AG08395 (cell line): ENCODE data around the gene MCM7.
A peak's percentile ranks its signal among the peaks of the same experiment; 100 is the strongest.
"Not testable (repeated sequence)": the region's sequence is repeated elsewhere in the genome, so short reads cannot be mapped to it uniquely, and the experiment has no call there.

Experiments
- DNase-seq: peaks from one replicate; pipeline ENCODE4 v3.0.0; 2012; ENCODE audit warnings: mixed read lengths, low spot score

MCM7 gene

GRCh38 chr7:100101016-100101862 is at the start of gene MCM7, which contains the start of gene AP4M1:
Gene MCM7, minus strand, starts transcription at chr7:100101397. Its CDS starts 103 bp downstream, at chr7:100101294.
Gene AP4M1, plus strand, starts transcription at chr7:100101643. Its CDS starts 72 bp downstream, at chr7:100101715.
- DNase-seq: peak; percentile 99

DNA sequence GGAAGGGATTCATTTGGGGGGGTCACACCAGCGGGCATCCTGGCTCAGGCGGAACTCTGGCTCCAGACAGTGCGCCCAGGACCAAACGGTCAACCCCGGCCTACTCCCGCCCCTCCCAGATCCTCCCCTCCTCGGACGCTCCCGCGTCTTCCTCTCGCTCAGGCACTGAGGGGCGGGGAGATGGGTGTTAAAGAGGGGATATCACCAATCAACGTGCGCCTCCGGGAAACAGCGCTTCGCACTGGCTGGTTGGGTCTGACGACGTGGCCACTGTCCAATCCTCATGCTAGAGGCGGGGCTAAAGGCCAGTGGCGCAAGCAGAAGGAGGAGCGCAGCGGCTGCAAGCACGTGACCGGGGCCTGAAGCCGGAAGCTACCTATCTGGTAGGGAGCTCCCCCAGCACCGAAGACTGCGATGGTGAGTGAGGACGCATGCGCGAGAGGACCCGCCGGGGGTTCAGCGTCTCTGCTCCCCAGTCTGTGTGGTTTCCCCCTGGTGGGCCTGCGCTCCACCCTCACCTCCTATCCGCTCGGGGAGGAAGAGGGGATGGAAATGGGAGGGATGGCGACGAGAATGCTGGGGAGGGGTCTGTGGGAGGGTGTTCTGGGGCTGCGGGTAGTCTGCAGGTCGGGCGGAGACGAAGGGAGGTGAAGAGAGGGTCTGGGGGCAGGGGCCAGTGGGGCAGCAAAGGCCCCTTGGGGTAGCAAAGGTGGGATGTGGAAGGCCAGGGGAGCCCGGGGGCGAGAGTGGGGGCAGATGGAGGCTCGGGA is 47.5 kb upstream of the MCM7 start, which contains the start of gene LAMTOR4:
TSS of gene LAMTOR4 (plus strand) at position 360 of the 770 bp plus-strand sequence. CDS start at position 415, 55 bp downstream.
- DNase-seq: peak; percentile 99

GRCh38 chr7:100148225-100148558 is 47.0 kb upstream of the MCM7 start:
- DNase-seq: no peak

DNA sequence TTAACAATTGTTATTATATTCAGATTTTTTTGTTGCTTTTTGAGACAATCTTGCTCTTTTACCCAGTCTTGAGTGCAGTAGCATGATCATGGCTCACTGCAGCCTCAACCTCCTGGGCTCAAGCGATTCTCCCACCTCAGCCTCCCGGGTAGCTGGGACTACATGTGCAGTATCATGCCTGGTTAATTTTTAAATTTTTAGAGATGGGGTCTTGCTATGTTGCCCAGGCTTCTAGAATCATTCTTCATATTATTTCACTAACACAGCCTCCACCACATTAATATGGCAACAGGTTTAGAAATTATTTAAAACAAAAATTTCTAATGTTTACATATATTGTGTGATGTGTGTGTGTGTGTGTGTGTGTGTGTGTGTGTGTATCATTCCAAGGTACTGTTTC is 46.1 kb upstream of the MCM7 start:
- DNase-seq: no peak

DNA sequence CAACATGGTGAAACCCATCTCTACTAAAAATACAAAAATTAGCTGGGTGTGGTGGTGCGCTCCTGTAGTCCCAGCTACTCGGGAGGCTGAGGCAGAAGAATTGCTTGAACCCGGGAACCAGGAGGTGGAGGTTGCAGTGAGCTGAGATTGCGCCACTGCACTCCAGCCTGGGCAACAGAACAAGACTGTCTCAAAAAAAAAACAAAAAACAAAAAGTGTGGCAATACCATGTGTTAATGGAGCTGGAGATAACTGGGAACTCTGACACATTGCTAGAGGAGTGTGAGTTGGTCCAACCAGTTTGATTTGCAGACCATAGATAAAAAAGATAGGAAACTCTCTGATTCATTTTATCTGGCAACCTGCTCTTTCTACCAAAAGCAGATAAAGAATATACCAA is 45.2 kb upstream of the MCM7 start:
- peak; percentile 51 for DNase-seq

GRCh38 chr7:100142461-100142860 is 41.3 kb upstream of the MCM7 start:
- no peak for DNase-seq

GRCh38 chr7:100141555-100141949 is 40.4 kb upstream of the MCM7 start:
- no peak for DNase-seq

DNA sequence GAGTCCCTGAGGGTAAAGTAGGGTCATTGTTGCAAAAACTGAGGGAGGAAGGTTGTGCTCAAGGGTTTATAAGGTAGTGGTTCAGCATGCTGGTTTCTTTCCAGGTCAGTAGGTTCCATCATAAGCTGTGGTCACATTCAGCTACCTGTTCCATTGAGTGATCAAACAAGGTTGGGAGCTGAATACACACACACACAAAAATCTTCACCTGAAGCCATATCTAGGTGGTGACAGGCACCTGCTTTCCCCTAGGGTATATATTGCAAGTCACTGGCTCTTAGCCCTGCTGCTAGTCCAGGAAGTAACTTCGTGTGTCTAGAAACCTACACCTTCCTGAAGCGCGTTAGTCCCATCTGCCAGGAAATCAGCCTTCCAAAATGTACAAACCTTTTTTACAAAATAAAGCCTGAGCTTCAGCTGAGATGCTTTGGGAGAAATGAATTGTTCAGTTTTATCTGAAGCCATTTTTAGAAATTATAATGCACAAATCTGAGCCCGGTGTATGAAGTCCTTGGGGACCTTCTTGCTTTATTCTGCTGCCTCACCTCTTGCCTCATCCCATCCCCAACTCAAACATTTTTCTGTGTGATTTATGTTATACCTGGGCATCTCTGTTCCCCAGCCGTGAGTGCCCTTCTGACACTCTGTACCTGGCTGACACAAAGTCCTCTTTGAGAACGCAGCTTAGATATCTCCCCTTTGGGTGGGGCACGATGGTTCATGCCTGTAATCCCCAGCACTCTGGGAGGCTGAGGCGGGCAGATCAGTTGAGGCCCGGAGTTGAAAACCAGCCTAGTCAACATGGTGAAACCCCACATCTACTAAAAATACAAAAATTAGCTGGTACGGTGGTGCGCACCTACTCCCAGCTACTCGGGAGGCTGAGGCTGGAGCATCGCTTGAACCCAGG is 36.9 kb upstream of the MCM7 start:
- DNase-seq: no peak

- peak; percentile 79 for DNase-seq
Observed at GRCh38 chr7:100132697-100133151, 31.5 kb upstream of the MCM7 start.

DNA sequence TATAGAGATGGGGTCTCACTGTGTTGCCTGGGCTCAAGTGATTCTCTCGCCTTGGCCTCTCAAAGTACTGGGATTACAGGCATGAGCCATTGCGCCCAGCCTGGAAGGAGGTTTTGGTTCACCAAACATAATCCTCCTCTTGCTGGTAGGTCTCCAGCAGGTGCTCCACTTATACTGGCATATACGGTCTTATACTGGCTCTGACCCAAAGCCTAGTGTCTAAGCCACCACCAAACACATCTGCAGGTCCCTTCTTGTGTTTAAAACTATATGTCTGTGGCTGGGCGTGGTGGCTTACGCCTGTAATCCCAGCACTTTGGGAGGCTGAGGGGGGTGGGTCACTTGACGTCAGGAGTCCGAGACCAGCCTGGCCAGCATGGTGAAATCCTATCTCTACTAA is 30.9 kb upstream of the MCM7 start:
- no peak for DNase-seq

DNA sequence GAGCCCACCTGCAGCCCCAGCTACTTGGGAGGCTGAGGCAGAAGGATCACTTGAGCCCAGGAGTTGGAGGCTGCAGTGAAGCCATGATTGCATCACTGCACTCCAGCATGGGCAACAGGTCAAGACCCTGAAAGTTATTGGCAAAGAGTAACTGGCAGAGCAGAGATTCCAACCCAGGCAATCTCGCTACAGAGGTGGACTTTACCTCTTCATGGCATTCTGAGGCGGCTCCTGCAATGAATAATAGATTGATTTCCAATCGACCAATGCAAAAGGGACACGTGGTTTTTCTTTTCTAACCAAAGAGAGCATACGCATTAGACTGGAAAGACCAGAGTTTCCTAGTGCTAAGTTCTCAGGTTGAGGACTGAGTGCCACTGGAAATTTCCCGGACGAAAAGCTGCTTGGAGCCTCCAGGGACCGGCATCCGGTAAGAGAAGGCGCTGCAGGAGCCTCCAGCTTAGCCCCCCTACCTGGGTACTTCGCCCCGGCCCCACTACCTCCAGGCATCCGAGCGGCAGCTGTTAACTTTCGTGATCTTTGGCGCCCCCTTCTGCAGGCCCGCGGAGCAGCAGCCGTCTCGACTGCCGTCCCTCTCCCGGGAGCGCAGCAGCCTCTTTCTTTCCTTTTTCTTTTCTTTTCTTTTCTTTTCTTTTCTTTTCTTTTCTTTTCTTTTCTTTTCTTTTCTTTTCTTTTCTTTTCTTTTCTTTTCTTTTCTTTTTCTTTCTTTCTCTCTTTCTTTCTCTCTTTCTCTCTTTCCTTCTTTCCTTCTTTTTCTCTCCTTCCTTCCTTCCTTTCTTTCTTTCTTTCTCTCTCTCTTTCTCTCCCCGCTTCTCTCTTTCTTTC is 29.6 kb upstream of the MCM7 start:
- DNase-seq: peak; percentile 69

DNA sequence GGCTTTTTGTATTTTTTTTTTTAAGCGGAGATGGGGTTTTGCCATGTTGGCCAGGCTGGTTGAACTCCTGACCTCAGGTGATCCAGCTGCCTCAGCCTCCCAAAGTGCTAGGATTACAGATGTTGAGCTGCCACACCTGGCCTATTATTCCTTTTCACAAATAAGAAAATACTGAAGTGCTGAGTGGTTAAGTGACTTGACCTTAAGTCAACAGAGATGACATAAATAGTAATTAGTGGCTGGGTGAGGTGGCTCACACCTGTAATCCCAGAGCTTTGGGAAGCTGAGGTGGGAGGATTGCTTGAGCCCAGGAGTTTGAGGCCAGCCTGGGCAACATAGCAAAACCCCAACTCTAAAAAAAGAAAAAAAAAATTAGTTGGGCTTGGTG is 29.0 kb upstream of the MCM7 start:
- not testable (repeated sequence) for DNase-seq

- DNase-seq: no peak
Observed at GRCh38 chr7:100128637-100128963, 27.4 kb upstream of the MCM7 start.

DNA sequence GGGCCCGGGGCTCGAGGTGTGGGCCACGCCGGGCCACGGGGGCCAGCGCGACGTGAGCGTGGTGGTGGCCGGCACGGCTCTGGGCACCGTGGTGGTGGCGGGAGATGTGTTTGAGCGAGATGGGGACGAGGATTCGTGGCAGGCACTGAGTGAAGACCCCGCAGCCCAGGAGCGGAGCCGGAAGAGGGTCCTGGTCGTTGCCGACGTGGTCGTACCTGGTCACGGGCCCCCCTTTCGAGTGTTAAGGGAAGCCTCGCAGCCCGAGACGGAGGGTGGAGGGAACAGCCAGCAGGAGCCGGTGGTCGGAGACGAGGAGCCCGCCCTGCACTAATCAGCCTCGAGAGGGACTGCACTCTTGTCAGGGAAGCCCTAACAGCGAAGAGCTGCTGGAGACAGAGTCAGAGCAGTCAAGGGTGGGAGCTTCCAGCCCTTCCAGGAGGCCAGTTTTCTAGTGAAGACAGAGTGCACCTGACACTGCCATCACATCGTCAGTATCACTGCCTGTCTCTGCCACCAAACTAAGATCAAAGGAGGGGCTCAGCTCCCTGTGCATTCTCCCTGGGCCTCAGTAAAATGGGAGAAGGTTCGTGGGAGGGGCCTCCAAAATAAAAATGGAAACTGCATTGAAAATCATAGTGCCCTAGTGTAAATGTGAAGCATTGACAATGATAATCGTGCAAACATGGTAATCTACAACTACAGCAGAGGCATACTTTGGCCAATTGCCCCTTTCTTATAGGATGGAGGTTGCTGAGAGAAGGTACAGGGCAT is 26.9 kb upstream of the MCM7 start:
- DNase-seq: no peak

- DNase-seq: peak; percentile 95
Observed at GRCh38 chr7:100126931-100127865, 26.0 kb upstream of the MCM7 start, which contains the start of gene MBLAC1. Gene MBLAC1, plus strand, starts transcription at chr7:100126967. Its CDS starts 429 bp downstream, at chr7:100127396.

DNA sequence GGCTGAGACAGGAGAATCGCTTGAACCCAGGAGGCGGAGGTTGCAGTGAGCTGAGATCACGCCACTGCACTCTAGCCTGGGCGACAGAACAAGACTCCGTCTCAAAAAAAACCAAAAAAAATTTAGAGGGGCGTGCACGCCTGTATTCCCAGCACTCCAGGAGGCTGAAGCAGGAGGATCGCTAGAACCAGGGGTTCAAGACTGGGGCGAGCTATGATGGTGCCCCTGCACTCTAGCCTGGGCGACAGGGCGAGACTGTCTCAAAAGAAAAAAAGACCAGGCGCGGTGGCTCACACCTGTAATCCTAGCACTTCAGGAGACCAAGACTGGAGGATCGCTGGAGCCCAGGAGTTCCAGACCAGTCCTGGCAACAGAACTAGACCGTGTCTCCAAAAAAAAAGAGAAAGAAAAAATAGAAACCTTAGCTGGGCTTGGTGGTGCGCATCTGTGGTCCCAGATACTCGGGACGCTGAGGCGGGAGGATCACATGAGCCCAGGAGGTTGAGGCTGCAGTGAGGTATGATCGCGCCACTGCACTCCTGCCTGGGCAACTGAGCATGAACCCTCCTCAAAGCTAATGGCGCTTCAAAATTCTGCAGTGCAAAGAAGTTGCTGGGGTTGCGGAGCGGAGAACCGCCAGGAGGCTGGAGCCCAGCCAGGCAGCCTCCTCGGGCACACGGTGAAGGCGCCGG is 25.2 kb upstream of the MCM7 start:
- DNase-seq: no peak

GRCh38 chr7:100124301-100125230 is 23.4 kb upstream of the MCM7 start:
- no peak for DNase-seq
